GM19240 (cell line): ENCODE data around the gene HOXC6.
"Not testable (repeated sequence)": the region's sequence is repeated elsewhere in the genome, so short reads cannot be mapped to it uniquely, and the experiment has no call there.

Source experiments
- DNase-seq: peaks from one replicate; pipeline ENCODE4 v3.0.0; 2011; ENCODE audit warnings: low spot score; ENCODE audit not compliant: insufficient read length

HOXC6 gene

DNA sequence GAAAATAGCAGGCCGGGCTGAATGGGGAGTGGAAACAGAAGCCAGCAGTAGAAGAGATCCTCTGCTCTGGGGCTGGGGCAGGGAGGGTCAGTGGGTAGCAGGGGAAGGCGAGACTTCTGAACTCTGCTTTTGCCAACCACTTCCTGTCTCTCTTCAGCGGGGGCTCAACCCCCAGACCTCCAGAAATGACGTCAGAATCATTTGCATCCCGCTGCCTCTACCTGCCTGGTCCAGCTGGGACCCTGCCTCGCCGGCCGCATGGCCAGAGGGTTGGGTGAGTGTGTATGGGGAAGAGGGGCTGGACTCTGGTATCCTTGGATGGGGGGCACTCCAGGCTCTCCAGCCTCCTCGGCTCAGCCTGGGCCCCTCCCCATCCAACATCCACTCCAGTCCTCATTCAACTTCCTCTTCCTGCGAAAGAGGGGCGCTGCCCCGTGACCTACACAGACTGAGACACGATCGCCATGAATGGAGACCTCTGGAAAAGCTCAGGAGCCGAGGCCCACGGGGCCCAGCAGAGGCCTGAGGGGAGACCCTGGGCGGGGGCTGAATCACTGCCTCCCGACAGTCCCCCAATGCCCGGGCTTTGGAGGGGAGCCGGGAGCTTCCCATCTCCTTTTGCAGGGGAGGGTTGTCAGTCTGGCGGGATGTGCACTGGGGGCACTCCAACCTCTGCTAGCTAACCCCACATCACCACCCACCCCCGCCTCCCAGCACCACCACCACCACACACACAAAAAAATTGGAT lies 24.9 kb downstream of the HOXC6 start:
- peak; percentile 76 for DNase-seq

DNA sequence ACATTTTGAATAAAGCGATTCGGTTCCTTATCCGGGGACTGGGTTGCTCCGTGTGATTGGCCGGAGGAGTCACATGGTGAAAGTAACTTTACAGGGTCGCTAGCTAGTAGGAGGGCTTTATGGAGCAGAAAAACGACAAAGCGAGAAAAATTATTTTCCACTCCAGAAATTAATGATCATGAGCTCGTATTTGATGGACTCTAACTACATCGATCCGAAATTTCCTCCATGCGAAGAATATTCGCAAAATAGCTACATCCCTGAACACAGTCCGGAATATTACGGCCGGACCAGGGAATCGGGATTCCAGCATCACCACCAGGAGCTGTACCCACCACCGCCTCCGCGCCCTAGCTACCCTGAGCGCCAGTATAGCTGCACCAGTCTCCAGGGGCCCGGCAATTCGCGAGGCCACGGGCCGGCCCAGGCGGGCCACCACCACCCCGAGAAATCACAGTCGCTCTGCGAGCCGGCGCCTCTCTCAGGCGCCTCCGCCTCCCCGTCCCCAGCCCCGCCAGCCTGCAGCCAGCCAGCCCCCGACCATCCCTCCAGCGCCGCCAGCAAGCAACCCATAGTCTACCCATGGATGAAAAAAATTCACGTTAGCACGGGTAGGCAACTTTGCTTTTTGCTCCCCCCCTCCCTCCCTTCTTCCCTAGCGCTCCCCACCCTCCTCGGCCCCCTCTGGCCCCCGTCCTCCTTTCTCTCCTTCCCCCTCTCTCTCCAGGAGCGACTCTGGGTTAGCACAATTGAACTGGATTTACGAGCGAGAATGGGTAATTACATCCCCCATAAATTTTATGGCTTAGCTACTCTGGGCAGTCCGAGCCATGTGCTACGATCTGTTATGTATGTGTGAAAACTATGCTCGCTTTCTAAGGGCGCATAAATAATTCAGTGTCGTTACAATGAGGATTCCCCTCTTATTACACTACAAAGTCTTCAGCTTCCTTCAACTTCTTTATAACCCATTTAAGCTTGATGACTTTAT lies 25.8 kb downstream of the HOXC6 start, which contains the start of gene HOXC4:
Gene HOXC4 (plus strand): TSS at position 85 of the 991 bp plus-strand sequence. CDS start 88 bp downstream, at position 173.
- DNase-seq = peak; percentile 52

DNA sequence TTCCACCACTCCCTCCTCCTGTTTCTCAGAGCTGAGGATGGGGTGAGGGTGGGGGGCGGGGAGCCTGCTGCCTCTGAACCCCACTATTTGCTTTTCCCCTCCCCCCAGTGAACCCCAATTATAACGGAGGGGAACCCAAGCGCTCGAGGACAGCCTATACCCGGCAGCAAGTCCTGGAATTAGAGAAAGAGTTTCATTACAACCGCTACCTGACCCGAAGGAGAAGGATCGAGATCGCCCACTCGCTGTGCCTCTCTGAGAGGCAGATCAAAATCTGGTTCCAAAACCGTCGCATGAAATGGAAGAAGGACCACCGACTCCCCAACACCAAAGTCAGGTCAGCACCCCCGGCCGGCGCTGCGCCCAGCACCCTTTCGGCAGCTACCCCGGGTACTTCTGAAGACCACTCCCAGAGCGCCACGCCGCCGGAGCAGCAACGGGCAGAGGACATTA lies 26.5 kb downstream of the HOXC6 start:
- DNase-seq = no peak

DNA sequence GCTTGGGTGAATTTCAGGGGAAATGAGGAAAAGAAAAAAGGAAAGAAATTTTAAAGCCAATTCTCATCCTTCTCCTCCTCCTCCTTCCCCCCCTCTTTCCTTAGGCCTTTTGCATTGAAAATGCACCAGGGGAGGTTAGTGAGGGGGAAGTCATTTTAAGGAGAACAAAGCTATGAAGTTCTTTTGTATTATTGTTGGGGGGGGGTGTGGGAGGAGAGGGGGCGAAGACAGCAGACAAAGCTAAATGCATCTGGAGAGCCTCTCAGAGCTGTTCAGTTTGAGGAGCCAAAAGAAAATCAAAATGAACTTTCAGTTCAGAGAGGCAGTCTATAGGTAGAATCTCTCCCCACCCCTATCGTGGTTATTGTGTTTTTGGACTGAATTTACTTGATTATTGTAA lies 27.3 kb downstream of the HOXC6 start:
- no peak for DNase-seq

DNA sequence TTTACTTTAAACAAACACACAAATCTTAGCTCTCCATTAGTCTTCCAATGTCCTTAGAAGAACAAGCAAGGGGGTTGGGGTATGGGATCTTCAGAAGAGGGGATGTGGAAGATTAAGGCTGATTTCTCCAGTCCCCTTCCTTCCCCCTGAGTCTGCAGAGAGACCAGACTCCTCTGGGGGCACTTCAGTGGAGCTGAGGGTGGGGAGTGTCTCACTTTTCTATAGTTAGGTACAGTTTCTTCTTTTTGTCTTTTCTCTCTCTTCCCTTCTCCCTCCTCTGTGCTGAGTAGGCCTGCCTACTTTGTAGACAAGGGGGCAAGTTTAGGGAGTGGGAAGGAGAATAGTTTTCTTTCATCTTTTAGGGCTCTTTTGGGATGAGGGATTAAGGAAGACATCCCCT lies 27.9 kb downstream of the HOXC6 start:
- DNase-seq = no peak

DNA sequence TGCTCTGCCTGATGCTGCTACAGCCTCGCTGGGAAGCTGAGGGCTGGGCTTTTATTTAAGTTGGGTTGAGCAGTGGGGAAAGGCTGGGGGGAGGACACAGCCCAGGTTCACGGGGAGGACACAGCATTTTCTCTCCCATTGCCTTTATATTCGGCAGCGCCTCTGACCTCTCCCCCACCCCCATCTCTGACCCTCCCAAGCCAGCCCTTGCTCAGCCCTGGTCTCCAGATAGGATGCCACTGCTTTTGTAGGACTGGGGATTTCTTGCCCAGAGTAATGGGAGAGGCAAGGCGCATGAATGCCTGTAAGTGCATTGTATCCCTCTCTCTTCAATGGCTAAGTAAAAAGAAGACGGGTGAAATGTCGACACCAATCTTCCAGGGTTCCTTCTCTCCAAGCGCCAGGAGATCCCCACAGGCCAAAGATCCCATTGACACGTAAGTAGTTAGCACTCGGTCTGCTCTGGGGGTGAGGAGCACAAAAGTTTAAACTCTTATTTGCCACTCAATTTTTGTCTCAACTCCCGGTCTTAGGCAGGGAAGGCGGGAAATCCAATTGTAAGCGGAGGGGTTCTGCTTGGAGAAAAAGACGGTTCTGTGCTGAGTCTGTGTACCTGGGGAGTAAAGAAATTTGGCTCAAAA lies 30.0 kb downstream of the HOXC6 start:
- DNase-seq = no peak

DNA sequence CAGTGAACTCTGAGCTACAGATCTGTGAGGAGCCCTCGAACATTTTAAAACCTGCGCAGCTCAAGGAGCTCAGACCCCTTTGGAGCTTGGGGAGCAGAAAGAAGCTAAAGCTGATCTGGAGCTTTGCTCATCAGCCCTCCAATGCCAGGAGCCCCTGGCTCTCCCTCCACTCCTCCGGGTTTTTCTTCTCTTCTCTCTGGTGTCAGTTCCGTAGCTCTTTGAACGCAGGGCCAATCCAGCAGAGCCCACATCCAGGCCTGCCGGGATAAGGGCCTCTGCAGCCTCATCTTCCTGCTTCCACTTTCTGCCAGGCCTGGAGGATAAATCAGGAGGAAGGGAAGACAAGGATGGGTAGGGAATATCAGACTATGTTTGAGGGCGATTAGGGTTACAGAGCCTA lies 31.4 kb downstream of the HOXC6 start:
- DNase-seq = no peak

DNA sequence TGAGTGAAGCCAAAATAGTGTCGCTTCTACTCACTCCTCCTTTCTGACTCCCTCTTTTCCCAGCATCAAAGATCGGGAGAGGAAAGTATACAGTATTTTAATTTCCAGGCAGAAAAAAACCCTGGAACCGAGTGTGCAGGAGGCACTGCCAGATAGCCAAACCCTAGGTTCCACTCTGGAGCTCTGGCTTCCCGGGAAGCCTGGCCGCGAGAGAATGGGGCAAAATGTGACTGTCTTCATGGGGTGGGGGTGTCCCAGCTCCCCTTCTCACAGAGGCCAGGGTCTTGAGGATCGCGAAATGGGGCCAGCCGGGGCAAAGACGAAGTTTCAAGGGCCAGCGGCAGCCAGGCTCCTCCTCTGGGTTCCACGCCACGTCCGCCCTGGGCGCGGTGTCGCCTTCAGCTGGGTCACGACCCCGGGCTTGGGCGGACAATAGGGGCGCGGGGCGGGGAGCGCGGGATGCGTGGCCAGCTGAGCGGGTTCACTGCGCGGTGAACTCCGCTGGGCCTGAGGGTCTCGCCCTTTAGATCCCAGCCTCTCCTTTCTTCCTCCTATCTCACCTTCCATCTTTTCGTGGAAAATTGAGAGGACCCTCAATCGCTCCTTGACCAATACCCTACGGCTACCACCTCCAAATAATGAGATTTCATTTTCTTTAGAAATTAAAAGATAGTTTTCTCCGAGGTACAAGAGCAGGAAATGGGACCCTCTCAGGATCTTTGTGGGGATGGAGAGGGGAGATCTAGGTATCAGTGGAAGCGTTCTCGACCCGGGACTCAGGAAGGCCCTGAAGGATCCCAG lies 32.1 kb downstream of the HOXC6 start:
- no peak for DNase-seq

DNA sequence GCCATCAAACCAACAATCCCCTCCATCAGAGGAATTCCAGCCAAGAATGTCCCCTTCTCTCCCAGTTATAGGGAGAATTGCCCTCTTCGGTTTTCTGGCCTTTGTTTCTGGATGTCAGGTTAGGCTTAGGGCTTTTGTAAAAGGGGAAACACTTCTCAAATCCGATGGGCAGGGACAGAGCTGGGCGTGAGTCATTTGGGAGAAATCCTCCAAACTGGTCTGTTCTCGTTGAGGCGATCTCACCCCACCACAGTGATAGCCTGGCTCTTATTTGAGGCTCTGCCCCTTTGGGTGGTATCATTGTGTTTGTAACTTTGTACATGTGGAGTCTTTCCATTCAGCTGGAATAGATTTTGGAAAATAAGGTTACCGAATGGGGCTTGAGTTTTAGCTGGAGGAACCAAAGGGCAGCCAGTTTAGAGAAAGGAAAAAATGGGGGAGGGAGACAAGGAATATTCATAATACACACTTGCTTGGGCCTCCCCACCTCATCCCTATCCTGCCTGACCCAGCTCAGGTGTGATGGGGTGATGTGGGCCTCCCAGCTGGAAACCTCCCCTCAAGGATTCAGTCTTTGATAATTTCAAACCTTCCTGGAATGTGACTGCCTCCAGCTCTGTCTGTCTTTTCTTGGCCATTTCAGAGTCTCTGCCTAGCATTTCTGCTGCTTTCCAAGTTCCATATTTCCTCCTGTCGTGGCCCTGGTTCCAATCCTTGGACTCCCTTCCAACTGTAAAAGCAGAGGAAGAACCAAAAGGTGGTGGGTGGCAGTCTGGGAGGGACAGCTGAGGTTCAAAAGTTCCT lies 32.9 kb downstream of the HOXC6 start:
- DNase-seq = no peak

DNA sequence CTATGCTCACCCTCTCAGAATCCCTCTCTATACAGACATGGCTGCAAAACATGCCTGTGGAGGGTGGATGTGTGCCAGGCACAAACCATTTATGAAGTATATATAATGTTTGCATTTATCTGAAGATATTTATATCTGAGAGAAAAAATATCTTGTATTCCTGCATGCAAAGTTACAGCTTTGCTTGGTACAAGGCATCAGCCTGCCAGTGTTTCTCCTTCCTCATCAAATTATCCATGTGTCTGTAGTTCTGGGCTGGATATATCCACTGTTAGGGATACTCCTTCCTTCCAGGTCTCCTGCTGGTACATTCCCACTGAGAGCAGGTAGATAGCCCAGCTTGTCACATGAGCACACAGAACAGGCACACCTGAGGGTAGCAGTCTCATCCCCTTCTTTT lies 37.4 kb downstream of the HOXC6 start:
- DNase-seq = no peak

DNA sequence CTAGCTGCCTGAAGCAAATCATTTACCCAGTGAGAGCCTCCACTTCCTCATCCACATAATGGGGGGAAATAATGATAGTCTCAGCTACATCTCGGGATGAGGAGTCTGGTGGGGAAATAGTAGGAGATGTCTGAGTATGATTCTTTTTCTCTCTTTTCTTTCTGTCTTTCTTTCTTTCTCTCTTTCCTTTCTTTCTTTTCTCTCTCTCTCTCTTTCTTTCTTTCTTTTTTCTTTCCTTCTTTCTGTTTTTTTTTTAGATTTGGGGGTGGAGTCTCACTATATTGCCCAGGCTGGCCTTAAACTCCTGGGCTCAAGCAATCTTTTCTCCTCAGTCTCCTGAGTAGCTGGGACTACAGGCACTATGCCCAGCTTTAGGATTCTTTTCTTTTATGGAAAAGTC lies 38.2 kb downstream of the HOXC6 start:
- no peak for DNase-seq

DNA sequence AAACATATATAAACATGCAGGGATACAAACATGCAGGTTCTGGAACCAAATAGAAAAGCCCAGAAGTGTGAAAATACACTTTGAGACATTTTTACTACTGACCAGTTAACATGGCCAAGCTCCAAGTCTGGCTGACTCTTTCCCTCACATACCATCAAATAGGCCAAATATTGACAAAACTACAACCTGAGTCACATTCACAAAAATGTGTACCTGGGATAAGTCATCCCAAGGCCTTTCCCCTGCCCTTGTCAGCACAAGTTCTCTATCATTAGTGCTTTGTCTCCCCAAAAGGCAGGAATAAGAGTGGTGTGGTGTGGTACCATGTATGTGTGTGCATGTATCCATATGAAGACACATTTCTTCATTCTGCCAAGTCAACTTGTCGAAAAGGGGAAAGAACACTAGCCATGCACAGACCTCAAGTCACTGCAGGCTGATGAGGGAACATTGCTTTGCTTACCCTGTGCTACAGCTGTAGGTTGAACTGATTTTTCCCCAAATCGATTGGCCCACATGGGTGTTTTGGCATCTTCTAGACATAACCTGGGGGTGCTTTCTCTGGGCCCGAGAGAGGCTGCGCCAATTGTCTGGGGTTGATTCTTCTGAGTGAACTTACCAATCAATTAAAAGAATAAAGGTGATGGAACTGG lies 40.3 kb downstream of the HOXC6 start:
- DNase-seq = no peak

DNA sequence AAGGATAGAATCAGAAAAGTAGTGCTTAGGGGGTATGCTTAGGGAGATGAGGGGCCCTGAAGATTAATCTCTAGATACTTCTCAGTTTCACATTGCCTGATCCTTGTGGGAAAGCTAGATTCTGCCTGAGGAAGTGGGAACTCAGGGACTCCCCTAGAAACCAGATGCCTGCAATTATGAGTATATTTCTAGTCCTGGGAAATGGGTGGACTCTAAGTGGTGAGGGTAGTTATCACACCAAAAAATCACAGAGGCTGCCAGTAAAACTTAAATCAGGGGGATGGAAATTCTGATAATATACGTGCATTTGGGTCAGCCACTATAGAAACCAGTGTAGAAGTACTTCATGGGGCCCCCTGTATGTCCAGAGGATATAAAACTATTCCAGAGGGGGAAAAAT lies 43.7 kb downstream of the HOXC6 start:
- DNase-seq = no peak

DNA sequence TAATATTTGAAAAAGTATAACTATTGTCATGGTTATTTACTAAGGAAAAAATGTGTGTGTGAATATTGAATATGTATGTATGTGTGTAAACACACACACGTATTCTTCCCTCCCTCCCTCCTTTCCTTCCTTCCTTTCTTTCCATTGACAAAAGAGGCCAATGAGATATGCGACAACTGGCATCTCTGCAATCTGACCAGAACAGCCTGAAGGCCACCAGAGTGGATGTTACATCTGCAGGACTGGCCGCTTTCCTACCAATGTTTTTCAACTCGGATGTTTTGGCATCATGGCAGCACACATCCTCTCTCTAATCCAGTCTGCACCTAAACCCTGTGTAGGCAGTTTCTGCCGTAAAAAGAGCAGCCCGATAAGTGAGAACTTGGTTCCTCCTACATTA lies 46.1 kb downstream of the HOXC6 start:
- DNase-seq = no peak

DNA sequence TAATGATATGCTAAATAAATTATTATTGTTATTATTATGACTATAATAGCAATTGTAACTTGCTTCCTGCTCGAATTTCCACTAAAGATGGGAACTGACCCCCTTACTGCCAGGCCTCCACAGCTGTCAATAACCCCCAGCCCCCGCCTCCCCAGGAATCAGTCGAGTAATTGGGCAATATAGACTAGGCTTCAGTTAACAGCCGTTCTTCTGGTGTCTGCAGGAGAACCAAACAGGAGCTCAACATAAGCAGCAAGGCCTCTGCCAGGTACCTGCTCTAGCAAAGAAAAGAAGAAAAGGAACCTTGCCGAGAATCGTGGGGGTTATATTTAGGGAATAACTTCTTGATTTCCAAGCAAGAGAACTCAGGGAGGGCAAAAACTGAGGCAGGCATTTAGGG lies 47.2 kb downstream of the HOXC6 start:
- DNase-seq = no peak

DNA sequence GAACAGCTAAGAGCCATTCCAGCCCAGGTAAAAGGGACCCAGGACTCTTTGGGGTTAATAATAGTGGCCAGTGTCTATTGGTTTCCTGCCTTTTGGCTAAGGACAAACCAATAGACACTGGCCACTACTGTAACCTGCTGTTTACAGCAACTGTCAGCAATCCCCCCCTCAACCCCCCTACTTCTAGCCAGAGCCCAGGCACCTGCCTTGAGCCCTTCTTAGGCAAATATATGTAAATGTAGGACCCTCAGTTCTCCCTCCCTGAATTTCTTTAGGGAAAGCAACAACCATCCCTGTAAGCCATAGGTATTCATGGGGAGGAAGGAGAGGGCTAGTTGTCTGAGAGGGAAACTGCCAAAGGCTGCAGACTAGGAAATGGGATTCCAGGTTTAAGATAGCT lies 47.7 kb downstream of the HOXC6 start:
- DNase-seq = no peak

DNA sequence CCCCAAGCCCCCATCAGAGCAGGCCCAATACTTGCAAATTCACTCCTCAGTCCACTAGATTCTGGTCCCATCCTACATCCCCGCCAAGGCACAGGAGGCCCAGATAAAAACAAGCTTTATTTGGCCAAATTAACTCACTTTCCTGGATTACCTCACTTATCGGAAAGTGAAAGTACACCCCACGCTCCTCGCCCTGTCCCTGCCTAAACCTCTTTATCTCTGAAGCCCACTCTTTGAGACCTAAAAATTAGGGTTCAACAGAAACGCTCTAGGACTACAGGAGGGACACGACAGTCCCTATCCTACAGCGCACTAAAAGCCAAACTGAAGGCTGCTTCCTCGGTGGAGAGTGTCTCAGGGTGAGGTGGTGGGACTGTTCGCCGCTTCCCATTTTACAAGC lies 49.6 kb downstream of the HOXC6 start:
- not testable (repeated sequence) for DNase-seq

DNA sequence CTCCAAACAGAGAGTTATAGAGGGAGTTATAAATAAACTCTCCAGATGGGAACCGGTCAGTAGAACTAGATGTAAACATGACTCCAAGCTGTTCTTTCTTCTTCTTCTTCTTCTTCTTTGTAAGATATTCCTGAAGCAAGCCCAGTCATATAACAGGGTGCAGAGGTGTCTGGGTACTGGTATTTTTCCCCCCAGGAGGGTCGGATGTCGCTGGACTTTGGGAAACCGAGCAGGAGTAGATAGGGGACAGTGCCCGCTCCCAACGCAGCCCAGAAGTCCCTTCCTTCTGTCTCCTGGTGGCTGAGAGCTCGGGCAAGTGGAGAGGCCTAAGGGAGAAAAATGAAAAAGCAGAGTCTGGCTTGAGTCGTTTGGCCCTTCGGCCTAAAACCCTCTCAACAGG lies 50.9 kb downstream of the HOXC6 start:
- DNase-seq = not testable (repeated sequence)
